GM12892 (cell line): ENCODE measurements around the gene SIK2.
A peak's percentile ranks its signal among the peaks of the same experiment; 100 is the strongest.
"Not testable (repeated sequence)": the region's sequence is repeated elsewhere in the genome, so short reads cannot be mapped to it uniquely, and the experiment has no call there.

Experiments
- DNase-seq: peaks from one replicate; pipeline ENCODE4 v3.0.0; 2011; ENCODE audit not compliant: insufficient read length
- FAIRE-seq: peaks from 2 replicates; lab custom pipeline; 2011; peaks lifted over from hg19 to GRCh38; lab: Jason Lieb, UNC
- POLR2A ChIP-seq: IDR thresholded peaks from 2 replicates; pipeline ENCODE4 v1.6.1; 2011; ENCODE audit warnings: low read depth, low read length, control low read depth
- POLR2AphosphoS5 ChIP-seq: IDR thresholded peaks from 2 replicates; pipeline ENCODE4 v1.6.1; 2011; ENCODE audit warnings: low read depth, low read length, control low read depth
- TAF1 ChIP-seq: IDR thresholded peaks from 2 replicates; pipeline ENCODE4 v1.6.1; 2011; ENCODE audit warnings: low read depth, mild to moderate bottlenecking, control low read depth, low read length, borderline replicate concordance

Gene SIK2

GRCh38 chr11:111698852-111699559 lies 96.8 kb downstream of the SIK2 start:
- no peak for DNase-seq
- TF ChIP-seq POLR2A (no peak), TAF1 (no peak), POLR2AphosphoS5 (no peak)
- no peak for FAIRE-seq

- no peak for DNase-seq
- TF ChIP-seq TAF1: no peak
- TF ChIP-seq POLR2A: no peak
- TF ChIP-seq POLR2AphosphoS5: no peak
- no peak for FAIRE-seq
Measured at GRCh38 chr11:111699579-111700156, 97.4 kb downstream of the SIK2 start.

DNA sequence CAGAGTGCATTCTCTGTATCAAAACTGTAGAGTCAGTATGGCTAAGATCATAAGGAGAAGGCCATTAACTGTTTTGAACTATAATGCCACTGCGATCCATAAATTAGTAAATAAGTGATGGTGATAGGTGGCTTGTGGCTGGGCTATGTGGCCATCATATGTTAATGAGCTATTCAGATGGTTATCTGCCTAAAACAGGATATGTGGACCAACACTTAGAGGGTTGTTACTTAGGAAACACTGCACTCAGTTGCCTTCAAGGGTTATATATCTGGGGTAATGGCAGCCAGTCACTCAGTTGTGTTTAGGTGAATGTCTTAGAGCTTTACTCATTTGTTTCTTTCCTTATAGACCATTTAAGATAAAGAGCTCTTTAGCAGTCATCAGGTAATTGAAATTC lies 97.9 kb downstream of the SIK2 start:
- DNase-seq (no peak), FAIRE-seq (no peak)
- TF ChIP-seq POLR2A (no peak), TAF1 (no peak), POLR2AphosphoS5 (no peak)

DNA sequence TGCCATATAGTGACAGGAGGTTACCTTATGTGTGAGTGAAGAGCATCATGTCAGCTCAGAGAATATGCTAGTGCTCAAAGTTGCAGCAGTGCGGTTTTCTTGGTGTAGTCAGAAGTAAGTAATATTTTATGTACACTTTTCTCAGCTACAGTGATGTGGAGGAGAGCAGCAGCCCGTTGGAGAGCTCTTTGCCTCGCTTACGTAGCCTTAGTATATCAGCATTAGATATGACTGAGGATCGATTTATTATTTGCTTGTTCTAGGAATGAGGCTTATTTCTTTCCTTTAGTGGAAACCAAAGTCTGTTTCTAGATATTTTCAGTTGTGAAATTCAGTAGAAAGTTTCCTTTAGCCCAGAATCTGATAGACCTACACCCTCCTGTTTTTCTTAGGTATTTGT lies 100.4 kb downstream of the SIK2 start:
- no peak for FAIRE-seq
- TF ChIP-seq POLR2AphosphoS5: no peak
- TF ChIP-seq POLR2A: no peak
- TF ChIP-seq TAF1: no peak
- no peak for DNase-seq

DNA sequence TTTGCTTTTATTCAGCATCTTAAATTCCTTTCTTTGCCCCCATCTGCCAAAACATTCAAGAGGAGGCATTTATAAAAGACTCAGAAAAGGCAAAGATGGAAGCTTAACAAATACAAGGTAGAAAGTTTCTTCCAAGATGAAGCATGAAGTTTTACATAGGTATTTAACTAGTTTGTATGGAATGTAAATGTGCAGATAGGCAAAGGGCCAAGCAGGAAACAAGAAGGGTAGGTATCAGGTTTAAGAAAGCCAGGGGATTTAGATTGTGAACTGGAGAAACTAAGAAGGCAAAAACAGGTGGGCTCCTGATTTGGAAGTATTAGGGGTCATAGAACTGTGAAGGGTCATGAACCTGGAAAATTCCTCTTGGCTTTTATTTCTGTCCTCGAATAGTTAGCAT lies 101.3 kb downstream of the SIK2 start:
- no peak for DNase-seq
- TF ChIP-seq POLR2AphosphoS5 (no peak), POLR2A (no peak), TAF1 (no peak)
- FAIRE-seq: no peak

GRCh38 chr11:111707039-111707690 lies 104.9 kb downstream of the SIK2 start:
- TF ChIP-seq TAF1 (no peak), POLR2AphosphoS5 (no peak)
- DNase-seq: no peak
- FAIRE-seq: no peak

DNA sequence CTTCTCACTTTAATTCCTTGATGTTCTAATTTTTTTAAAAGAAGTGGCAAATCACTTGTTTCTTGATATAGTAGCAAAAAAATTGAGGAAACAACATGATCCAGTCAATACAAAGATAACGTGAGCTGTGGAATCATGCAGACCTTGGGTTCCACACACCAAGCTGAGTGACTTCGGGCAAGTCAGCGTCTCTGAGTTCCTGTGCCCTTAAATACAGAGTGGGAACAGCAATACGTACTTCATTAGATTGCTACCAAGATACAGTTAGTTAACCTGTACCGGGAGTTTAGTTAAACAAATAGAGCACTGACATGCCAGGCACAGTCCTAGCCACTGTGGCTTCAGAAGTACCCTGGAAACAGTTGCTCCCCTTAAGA lies 105.4 kb downstream of the SIK2 start:
- FAIRE-seq (no peak), DNase-seq (no peak)
- TF ChIP-seq POLR2AphosphoS5 (no peak), POLR2A (no peak), TAF1 (no peak)

DNA sequence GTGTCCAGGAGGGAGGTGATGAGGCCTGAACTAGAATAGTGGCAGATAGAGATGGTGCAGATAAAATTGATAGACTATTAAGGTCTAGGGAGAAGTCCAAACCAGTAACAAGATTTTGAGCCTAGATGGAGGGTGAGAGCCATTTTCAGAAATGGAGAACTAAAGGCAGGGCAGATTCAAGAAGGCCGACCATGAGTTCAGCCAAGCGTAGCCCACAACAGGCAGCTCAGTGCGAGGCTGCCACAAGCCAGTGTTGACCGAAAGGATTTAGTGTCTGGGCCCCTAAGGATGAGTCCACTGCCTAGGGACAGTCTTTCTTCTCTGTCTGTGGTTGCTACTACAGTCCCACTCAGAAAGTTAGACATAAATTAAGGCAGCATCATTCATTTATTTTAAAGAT lies 112.3 kb downstream of the SIK2 start:
- no peak for DNase-seq
- FAIRE-seq: no peak
- TF ChIP-seq POLR2AphosphoS5: no peak
- no peak for TF ChIP-seq TAF1
- no peak for TF ChIP-seq POLR2A

GRCh38 chr11:111715142-111715816 lies 113.0 kb downstream of the SIK2 start:
- DNase-seq (no peak), FAIRE-seq (peak; percentile 75)
- TF ChIP-seq POLR2A (no peak), POLR2AphosphoS5 (no peak), TAF1 (no peak)

DNA sequence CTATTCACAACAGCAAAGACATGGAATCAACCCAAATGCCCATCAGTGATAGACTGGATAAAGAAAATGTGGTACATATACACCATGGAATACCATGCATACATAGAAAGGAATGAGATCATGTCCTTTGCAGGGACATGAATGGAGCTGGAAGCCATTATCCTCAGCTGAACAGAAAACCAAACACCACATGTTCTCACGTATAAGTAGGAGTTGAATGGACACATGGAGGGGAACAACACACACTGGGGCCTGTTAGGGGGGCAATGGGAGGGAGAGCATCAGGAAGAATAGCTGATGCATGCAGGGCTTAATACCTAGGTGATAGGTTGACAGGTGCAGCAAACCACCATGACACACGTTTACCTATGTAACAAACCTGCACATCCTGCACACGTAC lies 115.4 kb downstream of the SIK2 start:
- FAIRE-seq: not testable (repeated sequence)

DNA sequence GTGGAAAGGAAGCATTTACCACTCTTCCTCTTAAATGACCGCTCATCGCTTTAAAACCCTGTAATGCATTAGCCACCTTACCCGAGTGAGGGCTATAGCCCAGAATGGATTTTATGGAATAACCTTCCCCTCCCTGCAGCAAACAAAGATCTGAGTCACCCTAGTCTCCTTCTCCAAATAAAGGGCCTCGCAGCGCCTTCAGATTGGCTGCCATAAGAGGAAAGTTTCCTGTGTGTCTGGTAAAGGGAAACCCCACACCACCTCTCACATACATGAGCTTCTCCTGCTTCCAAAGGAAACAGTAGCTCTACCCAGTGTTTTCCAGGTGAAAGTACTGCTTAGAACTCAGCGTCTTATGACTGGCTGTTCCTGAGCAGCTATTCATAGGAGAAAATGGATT lies 116.2 kb downstream of the SIK2 start:
- FAIRE-seq (no peak), DNase-seq (no peak)
- TF ChIP-seq TAF1 (no peak), POLR2AphosphoS5 (no peak), POLR2A (no peak)

More for the DNA sequence above, 115.4 kb downstream of the SIK2 start:
- DNase-seq: not testable (repeated sequence)

GRCh38 chr11:111718859-111719258 lies 116.6 kb downstream of the SIK2 start:
- TF ChIP-seq POLR2A (no peak), POLR2AphosphoS5 (no peak), TAF1 (no peak)
- DNase-seq: no peak
- FAIRE-seq: no peak
